ENCODE results near the gene MBD6.

DNA sequence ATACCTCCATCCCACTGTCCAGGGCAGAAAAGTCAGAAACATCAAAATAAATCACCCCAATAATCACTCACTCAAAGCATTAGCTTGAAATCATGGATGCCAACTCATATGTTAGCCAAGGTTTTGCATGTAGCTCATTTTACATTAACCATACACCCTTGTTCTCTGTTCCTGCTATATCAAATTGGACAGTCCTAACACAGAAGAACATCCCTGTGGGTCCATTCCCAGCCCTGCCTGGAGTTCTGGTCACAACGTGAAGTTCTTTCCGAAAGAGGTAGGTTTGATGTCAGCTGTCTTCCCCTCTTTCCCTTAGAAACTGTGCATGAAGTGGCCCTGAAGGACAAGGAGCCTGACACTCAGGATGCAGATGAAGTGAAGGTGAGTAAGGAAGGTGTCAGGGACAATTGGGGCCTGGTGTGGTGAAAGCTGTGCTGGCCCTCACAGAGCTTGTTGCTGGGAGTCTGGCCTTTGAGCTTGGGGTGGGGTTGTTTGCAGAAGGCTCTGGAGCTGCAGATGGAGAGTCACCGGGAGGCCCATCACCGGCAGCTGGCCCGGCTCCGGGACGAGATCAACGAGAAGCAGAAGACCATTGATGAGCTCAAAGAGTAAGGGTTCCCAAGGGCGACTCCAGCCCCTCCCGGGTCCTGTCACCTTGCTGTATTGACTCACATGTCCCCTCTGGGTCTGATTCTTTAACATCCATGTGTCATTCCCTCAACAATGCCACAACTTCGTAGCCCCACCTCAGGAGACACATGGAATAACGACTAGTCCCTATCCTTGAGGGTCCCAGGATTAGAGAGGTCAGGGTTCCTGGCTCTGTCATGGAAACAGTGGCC is 53.4 kb downstream of the MBD6 start:
- TF ChIP-seq, protein P1, sequence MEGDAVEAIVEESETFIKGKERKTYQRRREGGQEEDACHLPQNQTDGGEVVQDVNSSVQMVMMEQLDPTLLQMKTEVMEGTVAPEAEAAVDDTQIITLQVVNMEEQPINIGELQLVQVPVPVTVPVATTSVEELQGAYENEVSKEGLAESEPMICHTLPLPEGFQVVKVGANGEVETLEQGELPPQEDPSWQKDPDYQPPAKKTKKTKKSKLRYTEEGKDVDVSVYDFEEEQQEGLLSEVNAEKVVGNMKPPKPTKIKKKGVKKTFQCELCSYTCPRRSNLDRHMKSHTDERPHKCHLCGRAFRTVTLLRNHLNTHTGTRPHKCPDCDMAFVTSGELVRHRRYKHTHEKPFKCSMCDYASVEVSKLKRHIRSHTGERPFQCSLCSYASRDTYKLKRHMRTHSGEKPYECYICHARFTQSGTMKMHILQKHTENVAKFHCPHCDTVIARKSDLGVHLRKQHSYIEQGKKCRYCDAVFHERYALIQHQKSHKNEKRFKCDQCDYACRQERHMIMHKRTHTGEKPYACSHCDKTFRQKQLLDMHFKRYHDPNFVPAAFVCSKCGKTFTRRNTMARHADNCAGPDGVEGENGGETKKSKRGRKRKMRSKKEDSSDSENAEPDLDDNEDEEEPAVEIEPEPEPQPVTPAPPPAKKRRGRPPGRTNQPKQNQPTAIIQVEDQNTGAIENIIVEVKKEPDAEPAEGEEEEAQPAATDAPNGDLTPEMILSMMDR (IDR thresholded peaks at IDR 0.05): no peak
- TF ChIP-seq POLR2AphosphoS5 (IDR thresholded peaks at IDR 0.05): no peak
- TF ChIP-seq EP300 (IDR thresholded peaks at IDR 0.05): no peak
